Cerebellar nuclear complex (tissue), 1 donor: ENCODE data around the gene NUDT15.
"Not testable (repeated sequence)": the region's sequence is repeated elsewhere in the genome, so short reads cannot be mapped to it uniquely, and the experiment has no call there.

ENCODE experiments used
- DNase-seq, 2 experiments: peaks; one replicate each; lab custom pipeline; 2025; lab: John Stamatoyannopoulos, UW

Gene NUDT15

DNA sequence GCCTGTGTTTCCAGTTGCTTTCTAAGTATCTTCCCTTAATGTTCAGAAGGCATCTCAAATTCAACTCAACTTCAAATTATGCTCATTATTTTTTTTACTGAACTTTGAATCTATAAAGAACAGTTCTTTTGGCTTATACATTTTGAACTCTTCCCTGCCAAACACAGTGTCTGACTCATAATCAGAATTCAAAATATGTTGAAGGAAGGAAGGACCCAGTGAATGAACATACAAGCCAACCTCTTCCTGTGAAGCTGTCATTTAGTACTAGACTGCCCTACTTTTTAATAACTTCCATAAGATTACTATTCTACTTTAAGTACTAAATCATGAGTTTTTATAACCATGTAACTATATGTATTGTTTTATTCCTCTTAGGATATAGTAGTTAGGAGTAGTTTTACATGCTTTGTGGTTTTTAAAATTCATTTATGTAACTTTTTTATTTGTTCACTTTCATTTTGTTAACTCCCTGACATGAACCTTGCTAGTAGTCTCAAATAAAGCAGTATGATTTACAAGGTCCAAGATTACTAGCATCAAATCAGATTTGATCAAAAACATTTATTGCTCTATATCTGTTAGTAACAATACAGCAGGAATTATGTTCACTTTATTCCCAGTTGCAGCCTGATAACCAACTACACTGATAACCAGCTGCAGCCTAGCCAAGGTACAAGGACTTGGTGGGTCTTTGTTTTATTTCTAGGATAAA is 6.4 kb downstream of the NUDT15 start:
- no peak for DNase-seq

GRCh38 chr13:48050550-48050949 is 13.0 kb downstream of the NUDT15 start:
- no peak for DNase-seq

DNA sequence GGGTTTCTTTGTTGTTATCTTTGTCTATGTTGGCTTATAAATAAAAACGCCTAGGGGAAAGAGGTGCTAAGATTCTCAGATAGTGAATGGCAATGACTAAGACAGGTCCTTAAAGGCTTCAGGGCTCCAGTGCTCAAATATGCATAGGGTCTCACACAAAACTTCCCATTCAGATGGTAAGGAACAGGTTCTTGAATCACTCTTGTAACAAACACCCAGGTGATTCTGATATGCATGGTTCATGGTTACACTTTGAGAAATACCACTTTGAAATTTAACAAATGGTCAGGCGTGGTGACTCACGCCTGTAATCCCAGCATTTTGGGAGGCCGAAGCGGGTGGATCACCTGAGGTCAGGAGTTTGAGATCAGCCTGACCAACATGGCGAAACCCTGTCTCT is 17.1 kb downstream of the NUDT15 start:
- no peak for DNase-seq

DNA sequence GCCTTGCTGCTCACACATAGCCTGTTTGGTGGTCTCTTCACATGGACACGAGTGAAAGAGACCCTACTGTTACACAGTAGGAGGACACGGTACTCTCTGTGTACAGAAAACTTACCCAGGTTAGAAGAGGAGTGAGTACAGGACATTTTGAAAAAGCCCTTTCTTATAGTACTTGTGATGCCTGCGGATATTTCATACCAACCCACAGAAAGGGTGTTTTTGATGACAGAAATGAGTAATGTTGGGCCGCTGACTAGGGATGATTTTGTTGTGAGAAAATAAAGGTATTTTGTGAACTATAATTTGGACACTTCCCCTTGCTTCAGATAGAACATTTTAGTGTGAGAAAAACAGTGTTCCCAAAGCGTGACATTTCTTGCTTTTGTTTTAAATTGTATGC is 18.2 kb downstream of the NUDT15 start:
- DNase-seq, result no peak

GRCh38 chr13:48058536-48058935 is 21.0 kb downstream of the NUDT15 start:
- DNase-seq, result not testable (repeated sequence)

DNA sequence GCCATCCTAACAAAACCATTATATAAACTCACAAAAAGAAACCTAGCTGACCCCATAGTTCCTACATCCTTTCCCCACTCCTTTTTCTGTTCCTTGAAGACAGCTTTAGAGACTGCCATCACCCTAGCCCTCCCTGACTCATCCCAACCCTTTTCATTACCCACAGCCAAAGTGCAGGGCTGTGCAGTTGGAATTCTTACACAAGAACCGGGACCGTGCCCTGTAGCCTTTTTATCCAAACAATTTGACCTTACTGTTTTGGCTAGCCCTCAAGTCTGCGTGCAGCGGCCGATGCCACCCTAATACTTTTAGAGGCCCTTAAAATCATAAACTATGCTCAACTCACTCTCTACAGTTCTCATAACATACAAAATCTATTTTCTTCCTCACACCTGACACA is 22.4 kb downstream of the NUDT15 start:
- not testable (repeated sequence) for DNase-seq

- DNase-seq, result no peak
Observed at GRCh38 chr13:48066310-48066989, 28.9 kb downstream of the NUDT15 start.

DNA sequence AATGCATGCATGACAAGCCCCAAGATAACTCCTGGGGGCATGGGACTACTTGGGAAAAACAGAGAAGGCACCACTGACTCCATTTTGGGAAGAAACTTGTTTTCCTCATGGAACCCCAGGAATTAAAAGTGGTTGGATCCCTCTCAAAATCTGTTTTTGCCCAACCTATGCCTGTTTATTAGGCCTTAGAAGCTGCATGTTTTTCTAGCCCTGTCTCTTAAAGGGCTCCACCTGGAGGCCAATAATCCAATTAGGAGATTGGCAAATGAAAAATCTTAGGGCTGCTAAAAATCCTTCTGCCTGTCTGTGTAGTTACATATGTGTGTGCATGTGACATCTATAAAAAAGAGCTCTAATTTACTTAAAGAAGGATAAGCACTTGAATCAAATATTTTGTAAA is 30.5 kb downstream of the NUDT15 start:
- no peak for DNase-seq

DNA sequence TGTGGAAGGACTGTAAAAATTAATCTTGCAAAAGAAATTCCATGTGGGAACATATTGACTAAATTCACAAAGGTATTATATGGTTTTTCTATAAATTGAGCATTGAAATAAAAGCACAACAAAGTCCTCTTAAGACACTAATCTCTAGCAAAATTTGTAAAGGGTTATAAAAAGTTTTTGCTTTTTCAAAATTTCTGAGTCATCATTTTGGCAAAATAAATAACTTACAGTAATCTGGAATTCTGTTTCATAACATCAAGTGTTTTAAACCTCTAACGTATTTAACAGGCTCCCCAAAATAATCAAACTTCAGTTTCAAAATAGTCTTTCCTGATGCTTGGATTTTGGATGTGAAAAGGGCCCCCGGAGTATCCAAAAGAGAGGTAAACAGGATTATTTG is 31.4 kb downstream of the NUDT15 start:
- no peak for DNase-seq

GRCh38 chr13:48069573-48069972 is 32.0 kb downstream of the NUDT15 start:
- DNase-seq, result no peak

DNA sequence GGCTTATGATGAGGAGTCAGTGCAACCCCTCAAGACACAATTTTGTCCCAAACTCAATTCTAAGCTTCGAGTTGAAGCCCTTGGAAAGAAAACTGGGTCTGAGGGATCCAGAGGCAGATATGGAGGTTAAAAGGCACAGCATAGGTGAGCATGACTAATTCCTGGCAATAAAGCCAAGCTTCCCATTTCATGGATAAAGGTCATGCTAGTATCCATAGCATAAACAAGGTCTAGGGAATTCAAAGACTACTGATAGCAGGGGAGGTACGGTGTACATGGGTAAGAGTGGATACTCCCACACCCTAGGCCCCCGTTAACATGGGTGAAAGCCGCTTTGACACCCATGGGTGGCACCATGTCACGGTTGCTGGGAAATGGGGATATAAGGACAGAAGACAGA is 33.4 kb downstream of the NUDT15 start:
- no peak for DNase-seq

GRCh38 chr13:48072304-48072703 is 34.8 kb downstream of the NUDT15 start:
- no peak for DNase-seq

DNA sequence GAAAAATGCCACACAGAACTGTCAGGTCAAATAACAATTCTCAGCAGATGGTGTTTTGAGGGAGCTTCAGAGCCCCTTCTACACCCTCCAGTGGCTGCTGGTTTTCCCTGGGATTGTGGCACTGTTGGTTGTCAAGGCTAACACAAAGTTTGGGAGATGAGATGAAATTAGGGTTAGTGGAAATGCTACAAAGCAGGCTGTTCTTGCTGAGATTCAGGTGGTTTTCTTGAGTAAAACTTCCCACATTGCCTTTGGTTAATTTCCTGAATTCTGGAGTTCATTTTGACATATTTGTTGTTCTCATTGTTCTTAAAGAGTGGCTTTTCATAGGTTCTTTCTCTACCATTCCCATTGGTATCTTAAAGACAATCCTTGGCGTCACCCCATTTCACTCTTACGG is 35.3 kb downstream of the NUDT15 start:
- no peak for DNase-seq

- no peak for DNase-seq
Observed at GRCh38 chr13:48074006-48074405, 36.5 kb downstream of the NUDT15 start.

- DNase-seq, result no peak
Observed at GRCh38 chr13:48078251-48078656, 40.7 kb downstream of the NUDT15 start.

GRCh38 chr13:48081739-48082138 is 44.2 kb downstream of the NUDT15 start:
- DNase-seq, result no peak

DNA sequence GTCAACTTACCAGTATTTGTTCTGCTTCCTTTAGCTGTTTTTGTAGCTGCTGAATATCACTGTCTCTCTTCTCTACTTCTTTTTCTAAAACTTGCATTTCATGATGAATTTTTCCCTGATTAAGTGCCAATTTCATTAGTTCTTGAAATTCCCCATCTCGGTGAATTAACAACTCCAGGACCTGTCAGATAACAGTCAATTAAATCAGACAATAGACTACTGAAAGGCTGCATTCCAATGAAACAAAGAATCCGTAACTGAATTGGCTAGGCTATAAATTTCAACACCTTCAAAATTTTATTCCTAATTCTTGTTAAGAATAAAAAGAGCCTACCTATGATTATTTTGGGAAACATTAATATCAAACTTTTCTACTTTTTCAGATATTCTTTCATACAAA is 48.7 kb downstream of the NUDT15 start:
- DNase-seq, result no peak

DNA sequence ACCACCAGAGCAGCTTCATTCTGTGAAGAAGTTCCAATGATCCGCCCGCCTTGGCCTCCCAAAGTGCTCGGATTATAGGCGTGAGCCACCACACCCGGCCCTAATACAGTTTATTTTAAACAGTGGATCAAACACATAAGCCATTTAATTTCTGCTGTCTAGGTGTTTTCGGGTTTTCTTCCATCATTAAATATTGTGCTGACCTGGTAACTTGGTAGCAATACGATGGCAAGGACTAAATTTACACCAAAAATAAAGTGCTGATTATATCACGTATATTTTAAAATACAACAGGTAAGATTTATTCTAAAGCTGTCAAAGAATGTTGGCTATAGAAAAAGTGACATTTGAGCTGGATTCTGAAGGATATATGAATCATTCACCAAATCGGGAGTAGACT is 56.1 kb downstream of the NUDT15 start:
- no peak for DNase-seq

DNA sequence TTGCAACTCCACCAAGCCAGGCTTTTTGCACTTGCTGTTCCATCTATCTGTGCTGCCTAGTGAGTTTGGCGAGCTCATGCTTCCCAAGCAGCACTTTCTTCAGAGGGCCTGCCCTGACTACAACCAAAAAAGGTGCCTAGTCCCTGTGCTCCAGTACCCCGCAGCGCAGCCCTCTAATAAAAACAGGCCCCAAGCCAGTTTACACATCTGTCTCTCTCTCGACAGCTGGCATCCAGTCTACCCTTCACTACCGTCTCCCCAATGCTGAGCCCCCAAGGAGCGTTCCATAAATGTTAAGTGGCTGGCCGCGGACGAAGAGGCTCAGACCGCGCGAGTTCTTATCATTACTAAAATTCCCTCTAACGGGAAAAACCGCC is 56.9 kb downstream of the NUDT15 start:
- no peak for DNase-seq

- peak; percentile 40 to 91 for DNase-seq
Observed at GRCh38 chr13:48094781-48095502, 57.4 kb downstream of the NUDT15 start, which contains the start of gene MED4. TSS of gene MED4 (minus strand) at chr13:48095104. CDS start at chr13:48095078, 26 bp downstream.

- no peak for DNase-seq
Observed at GRCh38 chr13:48096670-48097069, 59.1 kb downstream of the NUDT15 start.
